Kidney glomerular epithelial cell (primary cell): ENCODE measurements around the gene MYO7A.

ENCODE experiments used
- DNase-seq: peaks from one replicate; lab custom pipeline; 2025; lab: John Stamatoyannopoulos, UW

The MYO7A gene

DNA sequence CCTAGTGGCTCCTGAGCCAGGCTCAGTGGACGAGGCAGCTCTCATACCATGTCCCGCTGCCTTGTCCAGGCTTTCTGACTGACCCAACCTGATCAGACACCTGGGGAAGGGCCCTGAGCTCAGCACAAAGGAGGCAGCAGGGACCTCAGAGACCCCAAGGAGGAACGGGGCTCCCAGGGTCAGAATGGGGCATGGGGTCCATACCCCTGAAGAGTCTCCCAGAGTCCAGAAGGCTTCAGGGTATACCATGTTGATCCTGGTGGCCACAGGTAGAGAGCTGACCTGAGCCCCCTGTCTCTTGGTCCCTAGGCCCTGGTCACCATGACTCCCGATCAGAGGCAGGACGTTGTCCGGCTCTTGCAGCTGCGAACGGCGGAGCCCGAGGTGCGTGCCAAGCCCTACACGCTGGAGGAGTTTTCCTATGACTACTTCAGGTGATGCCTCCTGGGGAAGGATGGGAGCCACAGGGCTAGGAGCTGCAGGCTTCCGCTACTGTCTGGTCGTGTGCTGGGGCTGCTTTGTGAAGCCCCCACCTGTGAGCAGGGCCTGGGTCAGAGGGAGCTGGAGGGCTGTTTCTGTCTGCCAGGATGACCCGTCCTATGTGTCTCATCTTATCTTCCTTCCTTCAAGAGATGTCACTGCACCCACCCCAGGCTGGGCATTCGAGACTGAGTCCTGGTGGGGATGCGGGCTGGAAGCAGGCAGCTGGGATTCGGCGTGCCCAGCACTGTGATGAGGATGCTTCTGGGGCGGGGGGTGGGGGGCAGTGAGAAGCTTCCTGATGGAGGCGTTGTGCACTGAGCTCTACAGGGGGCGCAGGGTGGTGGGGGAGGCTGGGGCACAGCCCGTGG lies 74.2 kb downstream of the MYO7A start:
- no peak for DNase-seq

GRCh38 chr11:77202941-77203900 lies 75.2 kb downstream of the MYO7A start:
- DNase-seq = no peak

GRCh38 chr11:77203901-77204753 lies 76.1 kb downstream of the MYO7A start:
- no peak for DNase-seq

DNA sequence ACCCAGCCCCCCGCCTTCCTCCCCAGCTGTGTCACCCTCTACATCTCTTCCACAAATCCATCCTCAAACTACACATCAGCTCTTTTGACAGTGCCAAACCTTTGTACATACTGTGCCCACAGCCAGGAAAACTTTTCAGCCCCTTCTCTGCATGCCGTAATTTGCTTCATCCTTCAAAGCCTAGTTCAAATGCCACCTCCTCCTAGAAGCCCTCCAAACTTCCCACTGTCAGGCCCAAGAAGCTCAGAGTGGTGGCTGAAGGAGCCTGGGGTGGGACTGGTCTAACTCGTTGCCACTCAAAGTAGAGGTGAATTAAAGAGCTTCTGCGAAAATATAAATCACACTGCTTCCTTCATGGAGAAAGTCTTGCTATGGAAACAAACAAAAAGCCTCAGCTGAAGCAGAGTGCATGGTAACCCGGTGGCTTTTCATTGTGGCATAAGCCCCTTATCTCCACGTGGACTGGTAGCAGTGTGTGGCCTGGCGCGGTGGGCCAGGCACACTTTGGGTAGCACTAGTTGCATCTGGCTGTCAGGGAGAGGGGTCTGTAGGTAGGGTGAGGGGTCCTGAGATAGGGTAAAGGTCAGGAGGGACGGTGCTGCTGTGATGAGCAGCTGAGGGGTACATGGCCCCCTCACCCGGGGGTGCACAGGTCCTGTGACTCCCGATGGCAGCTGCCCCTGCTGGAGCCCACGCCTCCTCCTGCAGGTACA lies 76.9 kb downstream of the MYO7A start:
- DNase-seq = no peak

DNA sequence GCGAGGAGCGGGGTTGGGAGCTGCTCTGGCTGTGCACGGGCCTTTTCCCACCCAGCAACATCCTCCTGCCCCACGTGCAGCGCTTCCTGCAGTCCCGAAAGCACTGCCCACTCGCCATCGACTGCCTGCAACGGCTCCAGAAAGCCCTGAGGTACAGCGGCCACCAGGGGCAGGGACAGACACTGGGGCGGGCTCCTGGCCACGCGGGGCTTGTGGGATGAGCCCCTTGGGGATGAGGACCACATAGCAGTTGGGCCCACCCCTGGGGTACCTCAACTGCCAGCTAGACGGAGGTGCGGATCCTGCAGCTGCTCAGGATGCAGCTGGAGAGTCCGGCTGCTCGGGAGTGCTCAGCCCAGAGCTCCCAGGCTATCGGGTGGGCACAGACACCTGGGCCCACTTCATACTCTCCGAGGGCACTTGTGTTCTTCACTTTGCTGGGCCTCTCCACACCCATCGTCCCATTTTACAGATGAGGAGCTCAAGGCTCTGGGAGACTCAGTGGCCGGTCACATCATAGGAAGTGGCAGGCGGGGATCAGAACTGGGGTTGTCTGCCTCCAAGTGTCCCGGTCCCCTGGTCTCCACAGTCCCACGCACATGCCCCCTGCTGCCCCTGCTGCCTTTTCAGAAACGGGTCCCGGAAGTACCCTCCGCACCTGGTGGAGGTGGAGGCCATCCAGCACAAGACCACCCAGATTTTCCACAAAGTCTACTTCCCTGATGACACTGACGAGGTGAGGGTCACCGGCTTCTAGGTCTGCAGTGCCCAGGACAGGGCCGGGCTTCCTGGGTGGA lies 77.6 kb downstream of the MYO7A start:
- DNase-seq = no peak

DNA sequence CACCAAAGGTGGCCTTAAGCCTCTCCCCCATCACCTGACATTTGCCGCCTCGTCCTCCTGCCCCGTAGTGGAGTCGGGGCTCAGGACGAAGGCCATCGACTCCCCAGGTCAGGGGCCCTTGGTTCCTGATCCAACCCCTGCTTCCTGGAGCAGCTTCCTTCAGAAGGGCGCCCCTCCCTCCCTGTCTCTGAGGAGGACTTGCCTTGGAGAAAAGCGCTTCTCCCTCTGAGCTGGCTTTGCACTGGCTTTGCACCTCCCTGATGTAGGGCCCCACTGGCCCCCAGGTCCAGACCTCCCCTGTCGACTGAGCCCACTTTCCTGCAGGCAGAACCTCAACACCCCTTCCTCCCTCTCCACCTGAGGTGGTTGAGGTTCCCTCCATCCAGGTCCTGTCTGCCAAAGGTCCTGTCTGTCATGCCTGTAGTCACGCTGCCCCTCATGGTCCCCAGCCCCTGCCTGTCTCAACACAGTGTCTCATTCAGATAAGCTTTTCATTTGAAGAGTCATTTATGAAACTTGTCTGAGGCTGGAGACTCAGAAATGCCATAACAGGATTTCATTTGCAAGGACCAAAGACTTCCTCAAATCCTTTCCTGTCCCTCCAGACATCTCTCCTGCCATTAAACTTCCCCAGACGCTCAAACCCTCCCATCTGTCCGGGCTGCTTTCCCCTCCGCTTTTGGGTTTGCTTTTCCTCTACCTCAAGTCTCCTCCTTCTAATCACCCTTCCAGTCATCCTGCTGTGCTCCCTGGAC lies 78.4 kb downstream of the MYO7A start:
- no peak for DNase-seq

GRCh38 chr11:77207019-77207485 lies 79.0 kb downstream of the MYO7A start:
- DNase-seq = no peak

DNA sequence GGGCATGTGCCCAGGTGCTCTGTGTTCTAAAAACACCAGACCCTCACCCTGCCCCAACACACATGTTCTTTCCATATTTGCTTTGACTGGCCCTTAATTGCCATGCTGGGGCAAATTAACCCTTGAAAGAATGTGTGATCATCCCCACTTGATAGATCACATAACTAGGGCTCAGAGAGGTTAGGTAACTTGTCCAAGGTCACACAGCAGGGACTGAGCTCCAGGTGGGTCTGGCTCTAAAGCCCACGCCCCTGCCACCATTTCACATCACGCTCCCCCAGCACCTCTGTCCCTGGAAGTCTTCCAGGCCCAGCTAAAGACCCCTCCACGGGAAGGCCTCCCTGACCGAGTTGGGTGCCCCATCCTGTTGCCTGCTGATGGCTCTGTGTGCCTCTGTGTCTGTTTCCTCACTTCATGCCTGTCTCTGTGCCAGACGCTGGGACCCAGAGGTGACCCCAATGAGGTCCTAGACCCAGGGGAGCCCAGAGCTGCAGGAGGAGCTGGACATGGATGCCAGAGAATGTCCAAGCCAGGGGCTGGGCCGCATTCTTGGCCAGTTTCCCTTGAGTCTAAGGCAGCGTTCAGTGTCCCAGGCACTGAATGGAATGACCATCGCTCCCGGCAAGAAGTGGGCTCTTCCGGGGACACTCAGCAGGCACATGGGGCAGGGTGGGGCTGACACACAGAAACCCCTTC lies 79.7 kb downstream of the MYO7A start:
- no peak for DNase-seq

GRCh38 chr11:77208535-77208934 lies 80.5 kb downstream of the MYO7A start:
- no peak for DNase-seq

DNA sequence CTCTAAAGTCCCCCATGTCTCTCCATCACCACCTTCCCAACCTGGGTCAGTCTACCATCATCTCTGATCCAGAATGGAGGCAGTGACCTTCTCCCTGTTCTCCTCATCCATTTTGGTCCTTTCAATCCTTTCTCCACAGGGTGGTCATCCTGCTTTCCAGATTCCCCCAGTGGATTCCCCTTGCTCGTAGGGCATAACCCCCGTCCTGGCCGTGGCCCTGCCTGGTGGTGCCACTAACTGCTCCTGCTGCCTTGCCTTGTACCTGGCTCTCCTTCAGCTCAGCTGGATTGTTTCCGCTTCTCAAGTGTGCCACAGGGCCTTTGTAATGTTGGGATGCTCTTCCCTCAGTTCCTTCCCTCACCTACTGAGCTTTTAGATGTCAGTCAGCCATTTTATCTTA lies 81.6 kb downstream of the MYO7A start:
- DNase-seq = no peak

- no peak for DNase-seq
These were observed 83.0 kb downstream of the MYO7A start for GRCh38 chr11:77211040-77211451.

- no peak for DNase-seq
These were observed 83.7 kb downstream of the MYO7A start for GRCh38 chr11:77211594-77212251.

- DNase-seq = no peak
These were observed 84.4 kb downstream of the MYO7A start for GRCh38 chr11:77212314-77213007.

DNA sequence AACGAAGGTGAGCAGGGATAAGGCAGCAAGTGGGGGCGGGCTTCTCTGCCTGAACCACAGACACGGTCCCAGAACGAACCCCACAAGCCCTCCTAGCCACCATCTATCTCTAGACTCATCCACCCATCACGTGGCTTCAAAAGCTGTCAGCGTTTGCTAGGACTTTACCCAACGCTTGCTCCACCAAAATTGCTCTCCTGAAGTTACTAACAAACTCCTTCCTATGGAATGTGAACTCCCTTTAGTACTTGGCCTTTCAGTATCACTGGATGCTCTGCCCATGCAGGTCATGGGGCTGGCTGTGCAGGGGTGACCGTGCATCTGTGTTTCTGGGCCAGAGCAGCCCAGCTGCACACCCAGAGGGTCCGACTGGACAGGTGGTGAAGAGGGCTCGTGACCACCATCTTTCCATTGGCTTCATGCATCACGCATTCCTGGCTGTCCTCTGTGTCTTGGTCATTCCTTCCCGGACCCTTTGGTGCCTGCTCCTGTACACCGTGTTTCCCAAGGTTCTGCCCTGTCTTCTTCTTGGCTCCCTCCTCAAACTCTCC lies 85.1 kb downstream of the MYO7A start:
- DNase-seq = no peak

DNA sequence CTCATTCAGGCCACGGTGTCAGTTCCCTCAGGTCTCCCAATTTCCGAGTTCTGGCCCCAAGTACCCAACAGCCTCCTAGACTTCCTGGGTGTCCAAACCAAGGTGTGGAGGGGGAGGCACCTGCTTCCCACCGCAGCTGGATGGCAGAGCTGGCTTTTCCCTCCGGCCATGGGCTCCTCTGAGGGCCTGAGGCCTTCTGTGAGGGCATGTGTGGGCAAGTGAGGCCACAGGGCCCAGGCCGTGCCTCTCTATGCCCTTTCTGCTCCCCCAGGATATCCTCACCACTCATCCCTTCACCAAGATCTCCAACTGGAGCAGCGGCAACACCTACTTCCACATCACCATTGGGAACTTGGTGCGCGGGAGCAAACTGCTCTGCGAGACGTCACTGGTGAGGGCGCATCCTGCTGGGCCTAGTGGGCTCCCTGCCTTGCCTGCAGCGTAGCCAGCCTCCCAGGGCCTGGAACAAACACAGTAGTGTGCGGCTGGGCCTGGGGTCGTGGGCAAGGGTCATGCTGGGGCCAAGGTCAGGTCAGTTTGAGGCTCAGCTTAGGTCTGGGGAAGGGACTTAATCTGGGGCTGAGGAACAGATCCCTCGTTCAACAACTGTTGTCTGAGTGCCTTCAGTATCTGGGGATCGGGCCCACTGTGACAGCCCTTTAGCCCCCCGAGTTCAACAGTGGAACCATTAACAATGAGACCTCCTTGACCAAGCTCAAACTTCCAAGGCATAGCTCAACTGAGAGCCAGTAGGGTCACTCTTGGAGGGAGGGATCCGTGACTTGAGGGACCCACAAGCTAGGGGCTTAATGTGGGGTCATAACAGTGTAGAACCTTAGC lies 85.8 kb downstream of the MYO7A start:
- DNase-seq = no peak

GRCh38 chr11:77214557-77214956 lies 86.5 kb downstream of the MYO7A start:
- DNase-seq = no peak

- no peak for DNase-seq
These were observed 87.1 kb downstream of the MYO7A start for GRCh38 chr11:77215106-77215505.
